T-cell (primary cell): ENCODE results near the gene THPO. TPM values are rescaled to one million over a fixed set of nuclear protein-coding genes. Genes with fewer than 3 reads are reported as not detected.

ENCODE experiments used
- ATAC-seq, 4 experiments: fragments of 200-7000 bp in 3 of 4; fragments of 150-1000 bp in 1 of 4; cut with Tn5 transposase; replicated peaks in 1 of 4; 1 replicate in 3 of 4; 2 replicates in 1 of 4; pipeline ENCODE4 v1.10.0; 2021; ENCODE audit warnings: moderate library complexity in 3 of 4, mild to moderate bottlenecking in 2 of 4, moderate number of reproducible peaks in 1 of 4
- CTCF ChIA-PET, 2 donors: fragments of 300-600 bp; sonication (Branson Sonifier 250); formaldehyde crosslinking; loops; one replicate each; lab custom pipeline; 2022; ENCODE audit warnings: antibody characterized with exemption in 2 of 2; lab: Charles Lee
- POLR2A ChIA-PET, 2 donors: fragments of 300-600 bp; sonication (Branson Sonifier 250); formaldehyde crosslinking; loops; one replicate each; lab custom pipeline; 2022; ENCODE audit warnings: antibody characterized with exemption in 2 of 2; lab: Charles Lee
- DNase-seq, 35 experiments: peaks; one replicate each; pipeline versions ENCODE4 v3.0.0 to v3.0.0-alpha.2; 2013 to 2023
- H3K27ac ChIP-seq: one replicate; pipeline ENCODE4 v1.5.1; 2013; ENCODE audit warnings: low read length
- H3K27me3 ChIP-seq, 2 experiments: replicated peaks in 1 of 2; 1 replicate in 1 of 2; 2 replicates in 1 of 2; pipeline versions ENCODE4 v1.6.1 to v1.7.0; 2013; ENCODE audit warnings: low read length in 1 of 2, mixed read lengths in 1 of 2; ENCODE audit not compliant: control insufficient read depth in 2 of 2, insufficient read depth in 2 of 2; ENCODE audit errors: extremely low read depth in 1 of 2
- H3K36me3 ChIP-seq, 2 donors: 1 replicate in 1 of 2; 2 replicates in 1 of 2; pipeline versions ENCODE4 v1.6.1 to v1.7.0; 2013; ENCODE audit warnings: low read length in 1 of 2; ENCODE audit not compliant: control insufficient read depth in 2 of 2, insufficient read depth in 1 of 2; ENCODE audit errors: extremely low read depth in 1 of 2
- H3K4me1 ChIP-seq, 2 experiments: 1 replicate in 1 of 2; 2 replicates in 1 of 2; pipeline versions ENCODE4 v1.6.1 to v1.7.0; 2013; ENCODE audit warnings: low read length in 2 of 2, mixed read lengths in 1 of 2; ENCODE audit not compliant: insufficient read depth in 2 of 2, control insufficient read depth in 1 of 2; ENCODE audit errors: extremely low read depth in 1 of 2
- H3K4me3 ChIP-seq, 2 donors: 1 replicate in 1 of 2; 2 replicates in 1 of 2; pipeline versions ENCODE4 v1.5.1 to v1.7.0; 2013; ENCODE audit warnings: mild to moderate bottlenecking in 2 of 2, low read length in 1 of 2, moderate library complexity in 1 of 2; ENCODE audit not compliant: control insufficient read depth in 1 of 2; ENCODE audit errors: extremely low read depth in 1 of 2
- H3K9me3 ChIP-seq: 2 replicates; pipeline ENCODE4 v1.7.0; 2013
- H3K27ac Mint-ChIP-seq, 2 donors: one replicate each; pipeline ENCODE4 v1.8.0; 2020 to 2021; ENCODE audit warnings: mild to moderate bottlenecking in 2 of 2, mixed read lengths in 2 of 2
- H3K27me3 Mint-ChIP-seq, 2 donors: one replicate each; pipeline ENCODE4 v1.8.0; 2021 to 2022; ENCODE audit warnings: mixed read lengths in 2 of 2
- H3K36me3 Mint-ChIP-seq: one replicate; pipeline ENCODE4 v1.8.0; 2021; ENCODE audit warnings: mixed read lengths
- H3K4me1 Mint-ChIP-seq, 3 donors: one replicate each; pipeline ENCODE4 v1.8.0; 2020 to 2022; ENCODE audit warnings: mixed read lengths in 3 of 3, mild to moderate bottlenecking in 1 of 3
- H3K4me3 Mint-ChIP-seq, 3 donors: one replicate each; pipeline ENCODE4 v1.8.0; 2020 to 2022; ENCODE audit warnings: mild to moderate bottlenecking in 3 of 3, mixed read lengths in 3 of 3, moderate library complexity in 3 of 3
- H3K9me3 Mint-ChIP-seq, 3 donors: one replicate each; pipeline ENCODE4 v1.8.0; 2020 to 2022; ENCODE audit warnings: mixed read lengths in 3 of 3
- whole genome bisulfite sequencing: methylation state at CpG from one replicate; pipeline ENCODE4 v1.1.5; 2013; ENCODE audit warnings: missing lambda C conversion rate; ENCODE audit not compliant: insufficient coverage; 5-methylcytosine and 5-hydroxymethylcytosine counted together
- total RNA-seq, 35 experiments: library from RNA in 6 of 35; stranded (reverse) in 6 of 35; fragments of 120-200 nt in 1 of 35; gene quantifications; one replicate each; pipeline versions ENCODE4 v1.2.1 to v1.2.4 and lab custom pipeline; 2013 to 2026

THPO gene
- total RNA-seq, 5 donors from 2014 or later (not counting 1 experiment from before 2014, with no cell fraction given): not detected

GRCh38 chr3:184372296-184372821 lies 5.6 kb downstream of the THPO start:
- peaks cover 0 to 15% of the 10 kb centered on the region in 2 donors for H3K36me3 ChIP-seq
- H3K4me3 ChIP-seq: no peak overlapping the region
- H3K27ac ChIP-seq: no peak overlapping the region
- WGBS: 70% methylated on average over 8 of the region's 8 CpGs
- CTCF ChIA-PET: interaction anchor here (0.8 to 2.2 kb wide), 16 partner anchors 9 to 432 kb away, joined by 3 to 36 read pairs (median 4); partner anchors contain the start of gene EPHB3 (in 1 of the 2)
- peaks cover 0 to 5% of the 10 kb centered on the region in 2 experiments for H3K4me1 ChIP-seq
- DNase-seq (no peak), ATAC-seq (no peak)
- no peaks in the 10 kb centered on the region for H3K9me3 Mint-ChIP-seq
- H3K27me3 Mint-ChIP-seq: peaks cover 15 to 17% of the 10 kb centered on the region in 2 donors
- no peak overlapping the region for H3K4me3 Mint-ChIP-seq
- no peak overlapping the region for H3K27ac Mint-ChIP-seq
- H3K9me3 ChIP-seq: no peaks in the 10 kb centered on the region
- H3K36me3 Mint-ChIP-seq: peaks cover 13% of the 10 kb centered on the region
- POLR2A ChIA-PET: interaction anchor here in 1 of 2 donors (0.5 kb wide), 1 partner anchor 387 kb away, joined by 3 read pairs; no protein-coding TSS in a partner anchor
- peaks cover 0 to 14% of the 10 kb centered on the region in 2 experiments for H3K27me3 ChIP-seq
- peaks cover 3 to 10% (median 7%) of the 10 kb centered on the region in 3 donors for H3K4me1 Mint-ChIP-seq

GRCh38 chr3:184371570-184372018 lies 6.4 kb downstream of the THPO start:
- peak; percentile 90 to 99 (median 95) for ATAC-seq
- peak overlapping the region in 1 of 2 donors; percentile 11 for H3K27ac Mint-ChIP-seq
- ChIA-PET POLR2A (no interaction called here), CTCF (interaction anchor here (0.6 to 2.2 kb wide), 25 partner anchors 9 to 723 kb away, joined by 3 to 36 read pairs (median 4); partner anchors contain the start of gene EPHB3 (in 1 of the 2))
- 70% methylated on average over 1 of the region's 5 CpGs for WGBS
- H3K4me1 ChIP-seq: peaks cover 0 to 5% of the 10 kb centered on the region in 2 experiments
- peaks cover 0 to 9% of the 10 kb centered on the region in 2 experiments for H3K27me3 ChIP-seq
- no peak overlapping the region for H3K4me3 ChIP-seq
- no peaks in the 10 kb centered on the region for H3K9me3 ChIP-seq
- no peaks in the 10 kb centered on the region for H3K9me3 Mint-ChIP-seq
- H3K27ac ChIP-seq: no peak overlapping the region
- peaks cover 10 to 12% of the 10 kb centered on the region in 2 donors for H3K27me3 Mint-ChIP-seq
- peaks cover 0 to 19% of the 10 kb centered on the region in 2 donors for H3K36me3 ChIP-seq
- peaks cover 19% of the 10 kb centered on the region for H3K36me3 Mint-ChIP-seq
- peaks cover 4 to 14% (median 11%) of the 10 kb centered on the region in 3 donors for H3K4me1 Mint-ChIP-seq
- peak in 33 of 35 experiments; percentile 25 to 74 (median 51) for DNase-seq
- no peak overlapping the region for H3K4me3 Mint-ChIP-seq

DNA sequence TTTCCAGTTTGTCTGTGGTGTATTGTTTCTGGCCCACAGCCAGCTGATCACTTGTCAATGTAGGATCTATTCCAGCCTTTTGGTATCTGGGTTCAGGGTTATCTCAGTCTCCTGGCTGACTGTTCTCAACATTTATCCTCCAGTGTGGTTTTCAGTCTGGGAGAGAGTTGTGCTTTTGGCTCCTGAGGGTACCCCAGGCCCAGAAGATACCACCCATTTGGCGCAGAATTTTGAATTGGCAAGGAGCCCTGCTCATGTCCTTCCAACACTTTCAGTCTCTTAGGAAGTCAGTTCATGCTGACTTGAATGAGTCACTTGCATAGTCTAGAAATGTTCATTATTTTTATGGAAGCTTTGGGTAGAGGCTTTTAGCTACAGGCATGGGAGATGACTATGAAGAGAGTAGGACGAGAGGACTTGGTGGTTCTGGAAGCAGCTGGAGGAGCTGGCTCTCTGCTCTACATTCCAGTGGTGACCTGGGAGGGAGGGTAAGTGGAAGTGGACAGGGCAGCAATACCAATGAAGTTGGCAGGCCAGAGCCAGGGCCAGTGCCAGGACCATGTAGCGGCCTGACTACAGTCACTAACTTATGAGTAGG lies 9.3 kb downstream of the THPO start:
- H3K36me3 Mint-ChIP-seq: peaks cover 32% of the 10 kb centered on the region
- H3K27ac Mint-ChIP-seq: no peak overlapping the region
- H3K27me3 Mint-ChIP-seq: no peaks in the 10 kb centered on the region
- H3K27me3 ChIP-seq: no peaks in the 10 kb centered on the region
- H3K4me1 Mint-ChIP-seq: peaks cover 21 to 32% (median 29%) of the 10 kb centered on the region in 3 donors
- ATAC-seq: no peak
- no peak for DNase-seq
- ChIA-PET POLR2A (no interaction called here), CTCF (interaction anchor here in 1 of 2 donors (0.7 kb wide), 1 partner anchor 50 kb away, joined by 3 read pairs; no protein-coding TSS in a partner anchor)
- WGBS: 94% methylated on average over 2 of the region's 3 CpGs
- no peak overlapping the region for H3K4me3 Mint-ChIP-seq
- no peaks in the 10 kb centered on the region for H3K9me3 Mint-ChIP-seq
- H3K9me3 ChIP-seq: no peaks in the 10 kb centered on the region
- H3K4me3 ChIP-seq: no peak overlapping the region
- peaks cover 0 to 20% of the 10 kb centered on the region in 2 donors for H3K36me3 ChIP-seq
- H3K4me1 ChIP-seq: peaks cover 4 to 12% of the 10 kb centered on the region in 2 experiments
- H3K27ac ChIP-seq: no peak overlapping the region

DNA sequence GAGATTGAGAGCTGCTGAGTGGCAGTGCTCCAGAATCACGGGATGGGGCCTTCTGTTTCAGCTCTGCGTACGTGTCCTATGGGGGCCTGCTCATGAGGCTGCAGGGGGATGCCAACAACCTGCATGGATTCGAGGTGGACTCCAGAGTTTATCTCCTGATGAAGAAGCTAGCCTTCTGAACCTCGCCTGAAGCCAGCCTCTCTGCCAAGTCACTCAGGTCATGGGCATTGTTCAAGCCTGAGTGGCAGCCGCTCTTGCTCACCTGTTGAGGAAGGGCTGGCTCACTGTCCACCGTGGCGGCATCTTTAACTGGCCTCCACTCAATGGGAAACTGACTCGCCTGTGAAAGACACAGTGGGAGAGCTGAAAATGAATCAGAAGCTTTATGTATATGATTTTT lies 9.9 kb downstream of the THPO start:
- ATAC-seq (no peak), DNase-seq (no peak)
- no peak overlapping the region for H3K27ac Mint-ChIP-seq
- Histone ChIP-seq H3K9me3 (no peaks in the 10 kb centered on the region), H3K36me3 (peaks cover 0 to 20% of the 10 kb centered on the region in 2 donors), H3K27me3 (no peaks in the 10 kb centered on the region), H3K4me3 (no peak overlapping the region), H3K4me1 (peaks cover 4 to 17% of the 10 kb centered on the region in 2 experiments), H3K27ac (no peak overlapping the region)
- POLR2A ChIA-PET: no interaction called here
- H3K36me3 Mint-ChIP-seq: peaks cover 32% of the 10 kb centered on the region
- 96% methylated on average over 6 of the region's 9 CpGs for WGBS
- H3K9me3 Mint-ChIP-seq: no peaks in the 10 kb centered on the region
- no peak overlapping the region for H3K4me3 Mint-ChIP-seq
- H3K4me1 Mint-ChIP-seq: peaks cover 24 to 37% (median 33%) of the 10 kb centered on the region in 3 donors
- no peaks in the 10 kb centered on the region for H3K27me3 Mint-ChIP-seq
- CTCF ChIA-PET: no interaction called here

DNA sequence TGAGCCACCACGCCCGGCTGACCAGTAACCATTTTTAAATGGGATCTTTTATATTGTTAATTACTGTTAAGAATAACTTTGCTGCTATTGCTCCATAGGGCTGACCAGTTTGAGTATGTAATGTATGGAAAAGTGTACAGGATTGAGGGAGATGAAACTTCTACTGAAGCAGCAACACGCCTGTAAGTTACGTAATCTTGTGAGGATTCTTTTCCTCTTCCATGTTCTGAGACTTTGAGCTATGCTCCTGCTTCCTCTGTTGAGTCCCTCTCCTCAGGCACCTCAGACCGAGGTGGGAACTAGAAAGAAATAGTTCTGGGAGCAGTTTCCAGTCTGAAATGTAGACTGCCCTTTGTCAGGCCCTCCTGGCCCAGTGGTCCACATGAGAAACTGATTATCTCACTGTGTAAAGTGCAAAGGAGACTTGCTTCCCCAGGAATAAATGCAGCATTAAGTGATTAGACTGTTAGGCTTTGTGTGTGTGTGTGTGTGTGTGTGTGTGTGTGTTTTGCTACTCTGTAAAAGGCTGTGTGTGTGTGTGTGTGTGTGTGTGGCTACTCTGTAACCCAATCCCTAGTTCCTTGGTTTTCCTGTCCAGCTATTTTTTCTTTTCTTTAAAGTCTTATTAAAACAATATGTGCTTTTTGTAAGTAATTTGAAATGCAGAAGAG lies 11.3 kb downstream of the THPO start:
- Mint-ChIP-seq H3K9me3 (no peaks in the 10 kb centered on the region), H3K4me1 (peaks cover 24 to 32% (median 30%) of the 10 kb centered on the region in 3 donors), H3K27ac (peak overlapping the region in 1 of 2 donors; percentile 16), H3K27me3 (no peaks in the 10 kb centered on the region), H3K36me3 (peaks cover 32% of the 10 kb centered on the region), H3K4me3 (no peak overlapping the region)
- Histone ChIP-seq H3K4me1 (peaks cover 4 to 24% of the 10 kb centered on the region in 2 experiments), H3K9me3 (no peaks in the 10 kb centered on the region), H3K27me3 (no peaks in the 10 kb centered on the region), H3K4me3 (no peak overlapping the region), H3K36me3 (peaks cover 0 to 20% of the 10 kb centered on the region in 2 donors), H3K27ac (no peak overlapping the region)
- CTCF ChIA-PET: interaction anchor here (0.7 to 1.1 kb wide), 4 partner anchors 12 to 147 kb away, joined by 3 to 5 read pairs (median 4); no protein-coding TSS in a partner anchor
- POLR2A ChIA-PET: interaction anchor here in 1 of 2 donors (0.6 to 1.2 kb wide), 2 partner anchors 8 to 173 kb away, joined by 4 to 8 read pairs; no protein-coding TSS in a partner anchor
- DNase-seq: no peak
- WGBS: 100% methylated on average over 2 of the region's 5 CpGs
- no peak for ATAC-seq
